ENCODE measurements around the gene SYTL2.
A peak's percentile ranks its signal among the peaks of the same experiment; 100 is the strongest.

Gene SYTL2

GRCh38 chr11:85827748-85828639 is 17.1 kb upstream of the SYTL2 start:
- peak in 2 of 5 donors; percentile 25 to 78 for DNase-seq

DNA sequence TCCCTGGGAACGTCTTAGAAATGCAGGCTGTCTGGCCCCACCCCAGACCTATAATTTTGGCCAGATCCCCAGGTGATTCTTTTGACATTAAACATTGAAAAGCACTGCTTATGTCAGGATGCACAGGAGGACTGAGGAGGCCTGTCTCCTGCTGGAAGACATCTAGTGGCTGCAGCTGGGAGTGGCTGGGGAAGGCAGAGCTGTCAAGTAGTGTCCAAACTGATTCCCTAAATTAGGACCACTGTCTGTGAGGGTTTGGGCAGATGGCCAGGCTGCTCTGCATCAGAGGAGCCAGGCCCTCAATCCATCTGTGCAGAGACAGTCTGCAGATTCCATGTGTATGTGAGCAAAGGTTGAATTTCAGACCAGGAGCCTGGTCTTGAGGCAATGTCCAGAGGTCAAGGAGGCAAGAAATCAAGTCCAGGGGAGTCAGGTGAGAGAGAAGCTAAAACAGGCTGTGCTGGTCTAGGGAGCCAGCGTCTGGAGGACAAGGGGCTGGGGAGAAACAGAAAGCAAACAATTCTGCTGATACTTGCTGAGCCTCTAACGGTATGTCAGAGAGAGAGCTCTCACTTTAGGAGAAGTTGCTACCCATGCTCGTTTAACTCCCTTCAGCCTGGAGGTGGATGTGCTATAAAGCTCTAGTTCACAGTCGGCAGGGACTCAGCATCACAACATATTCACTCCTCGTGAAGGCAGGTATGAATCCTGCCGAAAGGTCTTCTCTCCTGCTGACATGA is 15.3 kb upstream of the SYTL2 start:
- DNase-seq: peak in 1 of 5 donors; percentile 17

DNA sequence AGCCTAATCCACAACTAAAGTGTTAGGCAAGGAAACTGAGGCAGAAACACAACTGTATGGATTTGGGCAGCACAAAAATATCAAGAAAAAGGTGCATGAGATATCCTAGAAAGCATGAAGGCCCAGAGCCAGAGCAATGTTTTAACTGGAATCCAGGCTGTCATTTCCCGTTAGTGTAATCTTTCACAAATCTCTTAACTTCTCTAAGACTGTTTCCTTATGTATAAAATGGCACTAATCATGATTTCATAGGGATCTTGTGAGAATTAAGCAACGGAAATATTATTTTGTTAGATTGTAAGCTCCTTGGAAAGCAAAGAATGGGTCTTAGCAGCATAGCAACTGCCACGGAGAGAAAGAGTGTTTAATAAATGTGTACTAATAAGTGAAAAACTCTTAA is 14.7 kb upstream of the SYTL2 start:
- no peak for DNase-seq

- DNase-seq: peak; percentile 23 to 92 (median 64)
These were observed 12.9 kb upstream of the SYTL2 start for GRCh38 chr11:85823816-85824215.

DNA sequence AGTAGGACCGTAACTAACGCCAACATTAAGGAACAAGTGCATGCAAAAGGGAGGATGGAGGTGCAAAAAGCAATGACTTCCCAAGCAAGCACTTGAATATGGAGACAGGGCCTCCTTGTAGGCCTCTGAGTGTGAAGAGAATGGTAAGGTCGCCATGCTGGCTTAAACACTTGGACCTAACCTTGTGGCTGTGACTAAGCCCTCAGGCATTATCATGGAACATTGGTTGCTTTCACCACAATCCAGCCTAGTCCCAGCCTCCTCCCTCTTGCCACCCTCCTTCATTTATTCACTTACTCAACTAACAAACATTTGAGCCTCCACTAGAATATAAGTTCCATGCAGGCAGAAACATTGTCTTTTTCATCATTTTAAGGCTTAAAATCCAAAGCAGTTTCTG is 11.9 kb upstream of the SYTL2 start:
- no peak for DNase-seq

DNA sequence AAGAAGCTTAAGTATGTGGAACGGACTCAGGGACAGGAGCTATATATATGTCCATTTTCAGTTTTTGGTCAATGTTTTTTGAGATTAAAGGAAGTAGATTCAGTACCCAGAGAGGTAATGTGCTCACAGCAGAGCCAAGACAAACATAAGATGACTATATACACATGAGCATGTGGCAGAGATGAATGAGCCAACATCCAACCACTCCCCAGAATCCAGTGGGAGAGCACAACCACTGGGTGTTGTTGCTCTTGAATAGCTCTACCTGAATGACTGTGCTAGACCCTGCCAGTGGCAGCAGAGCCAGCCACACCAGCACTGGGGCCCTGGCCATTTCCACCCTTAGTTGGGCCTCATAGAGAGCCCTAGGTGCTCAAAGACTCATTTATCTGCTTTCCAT is 10.7 kb upstream of the SYTL2 start:
- peak in 1 of 5 donors; percentile 18 for DNase-seq

DNA sequence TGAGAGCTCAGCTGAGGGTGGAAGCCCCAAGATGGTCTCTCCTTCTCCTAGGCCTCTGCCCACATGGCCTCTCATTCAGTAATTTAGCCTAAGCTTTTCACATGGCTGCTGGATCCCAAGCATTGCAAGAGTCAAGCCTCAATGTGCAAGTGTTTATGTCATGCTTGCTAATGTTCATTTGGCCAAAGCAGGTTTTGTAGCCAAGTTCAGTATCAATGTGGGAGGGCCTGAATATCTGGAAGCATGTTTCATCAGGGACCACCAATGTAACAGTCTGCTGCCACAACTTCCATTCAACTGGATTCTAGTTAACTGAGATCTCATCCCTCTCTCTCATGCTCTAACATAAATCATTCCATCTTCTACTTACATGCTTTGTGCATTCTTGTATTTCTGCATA is 8.5 kb upstream of the SYTL2 start:
- no peak for DNase-seq

- DNase-seq: no peak
These were observed 4.4 kb upstream of the SYTL2 start for GRCh38 chr11:85815186-85815931.

GRCh38 chr11:85813721-85814120 is 2.8 kb upstream of the SYTL2 start:
- DNase-seq: no peak

- no peak for DNase-seq
These were observed 683 bp upstream of the SYTL2 start for GRCh38 chr11:85811624-85812023.

- no peak for DNase-seq
These were observed 445 bp downstream of the SYTL2 start for GRCh38 chr11:85810521-85810870.

GRCh38 chr11:85809863-85810262 is 1.1 kb downstream of the SYTL2 start:
- DNase-seq: peak in 1 of 5 donors; percentile 3

- no peak for DNase-seq
These were observed 1.8 kb downstream of the SYTL2 start for GRCh38 chr11:85809191-85809590.

DNA sequence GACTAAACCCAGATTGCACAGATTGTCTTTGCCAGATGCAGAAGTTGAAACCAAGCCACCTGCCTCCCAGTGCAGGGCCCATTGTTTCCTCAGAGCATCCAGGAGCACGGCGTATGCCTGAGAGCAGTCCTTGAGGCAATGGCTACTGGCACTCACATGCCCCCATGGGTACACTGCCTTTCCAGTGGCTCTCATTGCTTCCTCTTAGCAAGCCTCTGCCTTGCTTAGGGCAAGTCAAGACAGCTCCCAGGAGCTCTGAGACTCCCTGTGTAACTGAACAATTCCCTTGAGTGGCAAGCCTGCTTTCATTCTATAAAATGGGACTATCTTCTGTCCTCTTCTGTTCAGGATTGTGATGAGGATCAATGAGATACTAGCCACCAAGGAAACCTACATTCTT is 4.1 kb downstream of the SYTL2 start:
- no peak for DNase-seq

DNA sequence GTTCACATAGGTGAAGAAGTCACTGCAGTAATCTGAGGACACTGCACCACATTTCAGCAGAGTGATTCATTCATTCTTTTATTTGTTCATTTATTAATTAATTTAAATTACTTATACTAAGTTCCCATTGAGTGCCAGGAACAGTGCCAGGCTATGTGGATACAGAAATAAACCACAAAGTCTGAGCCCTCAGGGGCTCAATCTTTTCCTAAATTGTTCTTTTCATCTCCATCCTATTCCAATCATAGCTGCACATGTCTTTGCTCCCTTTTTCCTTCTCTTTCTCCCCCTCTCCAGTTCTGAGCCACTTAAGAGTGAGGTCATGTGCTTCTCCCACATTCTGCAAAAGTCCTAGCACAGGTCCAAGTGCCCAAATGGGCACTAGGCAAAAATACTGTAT is 4.9 kb downstream of the SYTL2 start:
- no peak for DNase-seq

GRCh38 chr11:85805387-85805786 is 5.6 kb downstream of the SYTL2 start:
- no peak for DNase-seq

GRCh38 chr11:85803920-85804319 is 7.0 kb downstream of the SYTL2 start:
- DNase-seq: no peak

DNA sequence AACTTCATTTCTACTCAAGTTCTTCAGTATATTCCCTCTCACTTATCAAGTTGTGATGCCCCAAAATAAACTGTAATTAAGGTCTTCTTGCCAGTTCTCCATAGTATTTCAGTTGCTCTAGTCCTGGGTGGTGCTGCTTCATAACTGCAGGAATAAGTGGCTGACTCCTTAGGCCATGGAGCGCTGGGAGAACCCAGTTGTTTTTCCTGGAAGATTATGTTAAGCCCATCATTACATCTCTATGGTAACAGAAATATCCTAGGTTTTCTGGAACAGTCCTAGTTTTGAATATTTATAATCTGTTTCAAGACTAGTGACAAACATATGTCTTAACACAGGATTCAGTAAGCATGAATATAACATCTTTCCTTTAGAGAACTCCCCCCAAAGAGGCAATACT is 7.6 kb downstream of the SYTL2 start:
- DNase-seq: no peak

- no peak for DNase-seq
These were observed 9.4 kb downstream of the SYTL2 start for GRCh38 chr11:85801527-85801926.

GRCh38 chr11:85800595-85801342 is 10.2 kb downstream of the SYTL2 start:
- no peak for DNase-seq

DNA sequence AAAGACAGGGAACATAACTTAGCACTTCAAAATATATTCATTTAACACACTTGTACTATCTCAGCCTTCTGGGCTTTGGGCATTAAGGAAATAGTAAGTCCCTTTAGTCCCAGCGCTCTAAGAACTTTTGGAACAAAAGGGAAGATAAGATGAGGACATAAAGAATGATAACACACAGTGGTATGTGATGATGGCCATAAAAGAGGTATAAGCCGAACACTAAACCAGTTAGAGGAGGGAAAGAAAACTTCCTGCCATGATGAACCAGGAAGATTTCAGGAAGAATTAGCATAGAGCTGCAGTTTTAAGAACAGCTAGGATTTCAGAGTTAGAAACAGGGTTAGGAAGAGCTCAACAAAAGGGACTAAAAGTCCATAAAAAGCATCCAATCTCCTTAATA is 11.8 kb downstream of the SYTL2 start:
- DNase-seq: no peak

DNA sequence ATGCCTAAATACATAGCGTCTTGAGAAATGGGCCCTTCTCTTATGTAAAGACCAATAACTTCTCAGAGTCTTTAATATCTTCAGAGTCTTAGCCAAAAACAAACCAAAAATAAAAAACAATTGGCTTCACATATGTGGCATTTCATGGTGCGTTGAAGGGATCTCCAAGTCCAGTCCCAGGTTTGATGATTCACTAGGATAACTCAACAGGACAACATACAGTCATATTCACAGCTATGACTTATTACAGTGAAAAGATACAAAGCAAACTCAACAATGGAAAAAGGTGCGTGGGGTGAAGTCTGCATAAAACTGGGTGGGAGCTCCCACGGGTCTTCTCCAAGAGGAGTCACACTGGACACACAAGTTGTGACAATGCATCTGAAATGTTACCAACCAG is 12.6 kb downstream of the SYTL2 start:
- no peak for DNase-seq

All from T-helper 1 cell (primary cell).